Loucy (cell line): ENCODE data around the gene CACNA1A.

ENCODE experiments used
- CTCF ChIP-seq: fragments of 200-600 bp; sonication (generic); conservative IDR thresholded peaks from 2 replicates; pipeline ENCODE4 v1.5.1; 2014; ENCODE audit warnings: mild to moderate bottlenecking, antibody characterized with exemption, low read length
- EZH2phosphoT487 ChIP-seq: fragments of 200-600 bp; IDR thresholded peaks from 2 replicates; pipeline ENCODE4 v1.6.1; 2018; ENCODE audit warnings: antibody characterized with exemption, mild to moderate bottlenecking, moderate library complexity, borderline replicate concordance

- TF ChIP-seq CTCF (0 out of 2 replicates have a peak, but pooled peaks have one; percentile 10), EZH2phosphoT487 (no peak)
These were observed 265.8 kb downstream of the CACNA1A start for GRCh38 chr19:13240312-13241022.
